ENCODE data around the gene PIRT.

DNA sequence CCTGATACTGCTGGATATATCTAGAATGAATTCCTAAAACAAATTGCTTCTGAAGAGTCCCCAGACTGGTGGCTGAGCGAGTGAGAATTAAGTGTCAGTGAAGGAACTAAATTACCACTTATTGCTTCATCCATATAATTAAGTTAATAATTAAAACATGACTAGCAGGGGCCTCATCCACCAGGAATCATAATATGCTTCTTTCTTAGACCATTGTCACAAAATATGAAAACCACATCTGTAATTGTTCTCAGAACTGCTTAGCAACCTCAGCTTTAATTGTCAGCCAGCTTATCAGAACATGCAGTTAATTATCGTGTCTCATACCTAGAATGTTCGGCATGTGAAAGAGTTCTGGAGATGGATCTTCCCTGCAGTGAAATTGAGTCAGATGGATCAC lies 21.2 kb upstream of the PIRT start:
- TF ChIP-seq, protein P1, sequence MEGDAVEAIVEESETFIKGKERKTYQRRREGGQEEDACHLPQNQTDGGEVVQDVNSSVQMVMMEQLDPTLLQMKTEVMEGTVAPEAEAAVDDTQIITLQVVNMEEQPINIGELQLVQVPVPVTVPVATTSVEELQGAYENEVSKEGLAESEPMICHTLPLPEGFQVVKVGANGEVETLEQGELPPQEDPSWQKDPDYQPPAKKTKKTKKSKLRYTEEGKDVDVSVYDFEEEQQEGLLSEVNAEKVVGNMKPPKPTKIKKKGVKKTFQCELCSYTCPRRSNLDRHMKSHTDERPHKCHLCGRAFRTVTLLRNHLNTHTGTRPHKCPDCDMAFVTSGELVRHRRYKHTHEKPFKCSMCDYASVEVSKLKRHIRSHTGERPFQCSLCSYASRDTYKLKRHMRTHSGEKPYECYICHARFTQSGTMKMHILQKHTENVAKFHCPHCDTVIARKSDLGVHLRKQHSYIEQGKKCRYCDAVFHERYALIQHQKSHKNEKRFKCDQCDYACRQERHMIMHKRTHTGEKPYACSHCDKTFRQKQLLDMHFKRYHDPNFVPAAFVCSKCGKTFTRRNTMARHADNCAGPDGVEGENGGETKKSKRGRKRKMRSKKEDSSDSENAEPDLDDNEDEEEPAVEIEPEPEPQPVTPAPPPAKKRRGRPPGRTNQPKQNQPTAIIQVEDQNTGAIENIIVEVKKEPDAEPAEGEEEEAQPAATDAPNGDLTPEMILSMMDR (IDR thresholded peaks at IDR 0.05) = no peak
- TF ChIP-seq POLR2A (IDR thresholded peaks at IDR 0.05) = no peak

Data from thyroid gland (tissue), 4 donors.